Putamen (tissue), 1 donor: ENCODE results near the gene EXOC4.
A peak's percentile ranks its signal among the peaks of the same experiment; 100 is the strongest.

ENCODE experiments used
- DNase-seq: peaks from one replicate; pipeline ENCODE4 v3.0.0-alpha.2; 2016; ENCODE audit warnings: low spot score

EXOC4 gene

GRCh38 chr7:133364959-133365690 lies 112.2 kb downstream of the EXOC4 start:
- no peak for DNase-seq

- DNase-seq: peak; percentile 58
Measured at GRCh38 chr7:133365917-133366316, 113.0 kb downstream of the EXOC4 start.

GRCh38 chr7:133367561-133367960 lies 114.7 kb downstream of the EXOC4 start:
- DNase-seq: no peak

- DNase-seq: no peak
Measured at GRCh38 chr7:133369130-133369529, 116.3 kb downstream of the EXOC4 start.

- no peak for DNase-seq
Measured at GRCh38 chr7:133371616-133372015, 118.7 kb downstream of the EXOC4 start.

- DNase-seq: no peak
Measured at GRCh38 chr7:133372337-133372736, 119.5 kb downstream of the EXOC4 start.

- no peak for DNase-seq
Measured at GRCh38 chr7:133376514-133376913, 123.6 kb downstream of the EXOC4 start.

GRCh38 chr7:133381965-133382364 lies 129.1 kb downstream of the EXOC4 start:
- DNase-seq: no peak

GRCh38 chr7:133382775-133383559 lies 130.1 kb downstream of the EXOC4 start:
- DNase-seq: no peak

GRCh38 chr7:133386205-133386604 lies 133.3 kb downstream of the EXOC4 start:
- no peak for DNase-seq

GRCh38 chr7:133389727-133390126 lies 136.8 kb downstream of the EXOC4 start:
- DNase-seq: no peak

GRCh38 chr7:133391206-133391605 lies 138.3 kb downstream of the EXOC4 start:
- DNase-seq: peak; percentile 45

GRCh38 chr7:133394369-133394768 lies 141.5 kb downstream of the EXOC4 start:
- DNase-seq: no peak

- DNase-seq: no peak
Measured at GRCh38 chr7:133395551-133395950, 142.7 kb downstream of the EXOC4 start.

- DNase-seq: no peak
Measured at GRCh38 chr7:133398506-133398905, 145.6 kb downstream of the EXOC4 start.

GRCh38 chr7:133401225-133401624 lies 148.3 kb downstream of the EXOC4 start:
- no peak for DNase-seq

GRCh38 chr7:133408212-133408611 lies 155.3 kb downstream of the EXOC4 start:
- no peak for DNase-seq

GRCh38 chr7:133409421-133409820 lies 156.5 kb downstream of the EXOC4 start:
- DNase-seq: no peak

- no peak for DNase-seq
Measured at GRCh38 chr7:133409966-133410365, 157.1 kb downstream of the EXOC4 start.

- no peak for DNase-seq
Measured at GRCh38 chr7:133411395-133411794, 158.5 kb downstream of the EXOC4 start.

GRCh38 chr7:133412942-133413341 lies 160.1 kb downstream of the EXOC4 start:
- no peak for DNase-seq

GRCh38 chr7:133419041-133419440 lies 166.2 kb downstream of the EXOC4 start:
- no peak for DNase-seq

- no peak for DNase-seq
Measured at GRCh38 chr7:133423618-133424017, 170.7 kb downstream of the EXOC4 start.
